Endothelial cell of umbilical vein (primary cell): ENCODE results near the gene FMNL3. TPM values are rescaled to one million over a fixed set of nuclear protein-coding genes. Genes with fewer than 3 reads are reported as not detected.

Source experiments
- BruUV-seq: library from RNA; stranded (reverse); fragments of 400-500 nt; replicated peaks from 2 replicates; lab custom pipeline; 2021; lab: Mats Ljungman, UMichigan
- CTCF ChIA-PET: fragments of 300-600, 350-600 bp; sonication (Branson Sonifier 250); formaldehyde crosslinking; loops from one replicate; lab custom pipeline; 2021; ENCODE audit warnings: antibody characterized with exemption, inconsistent platforms; lab: Charles Lee
- POLR2A ChIA-PET: fragments of 300-600, 350-600 bp; sonication (Branson Sonifier 250); formaldehyde crosslinking; loops from one replicate; lab custom pipeline; 2021; ENCODE audit warnings: antibody characterized with exemption, inconsistent platforms; lab: Charles Lee
- DNase-seq: peaks from one replicate; pipeline ENCODE4 v3.0.0-alpha.2; 2011; ENCODE audit warnings: low read depth, low spot score
- FAIRE-seq: peaks from 2 replicates; lab custom pipeline; 2011; peaks lifted over from hg19 to GRCh38; lab: Jason Lieb, UNC
- H2AFZ ChIP-seq: 2 replicates; pipeline ENCODE4 v1.6.0; 2012; ENCODE audit warnings: low read depth, low read length, control low read depth, inconsistent platforms
- H3K27ac ChIP-seq: 2 replicates; pipeline ENCODE4 v1.5.1; 2011; ENCODE audit warnings: low read depth, mild to moderate bottlenecking, control low read depth, low read length, moderate library complexity; ENCODE audit not compliant: insufficient read depth
- H3K27me3 ChIP-seq, 2 experiments: 2 replicates each; pipeline versions ENCODE4 v1.6.0 to v1.6.1; 2011; ENCODE audit warnings: low read length in 2 of 2, mixed read lengths in 1 of 2; ENCODE audit not compliant: control insufficient read depth in 2 of 2, insufficient read depth in 2 of 2
- H3K36me3 ChIP-seq, 2 experiments: 2 replicates in 1 of 2; 3 replicates in 1 of 2; pipeline ENCODE4 v1.5.1; 2011; ENCODE audit warnings: low read length in 2 of 2, mild to moderate bottlenecking in 1 of 2, moderate library complexity in 1 of 2; ENCODE audit not compliant: control insufficient read depth in 2 of 2, insufficient read depth in 2 of 2; ENCODE audit errors: extremely low read depth in 1 of 2
- H3K4me1 ChIP-seq: 3 replicates; pipeline ENCODE4 v1.5.1; 2011; ENCODE audit warnings: mild to moderate bottlenecking, low read length; ENCODE audit not compliant: control insufficient read depth, insufficient read depth; ENCODE audit errors: extremely low read depth
- H3K4me2 ChIP-seq: 2 replicates; pipeline ENCODE4 v1.6.1; 2011; ENCODE audit warnings: low read length, control low read depth, mixed read lengths; ENCODE audit not compliant: insufficient read depth
- H3K4me3 ChIP-seq, 3 experiments: fragments of 200-600 bp in 1 of 3; sonication (generic), shearing (Covaris generic) in 1 of 3; replicated peaks in 1 of 3; 2 replicates each; pipeline ENCODE4 v1.5.1; 2011 to 2016; ENCODE audit warnings: control low read depth in 3 of 3, low read length in 3 of 3, mild to moderate bottlenecking in 2 of 3, inconsistent platforms in 1 of 3, low read depth in 1 of 3, moderate library complexity in 1 of 3; ENCODE audit not compliant: insufficient read depth in 1 of 3
- H3K79me2 ChIP-seq: 2 replicates; pipeline ENCODE4 v1.6.0; 2012; ENCODE audit warnings: low read length, inconsistent platforms; ENCODE audit not compliant: control insufficient read depth, insufficient read depth
- H3K9ac ChIP-seq: replicated peaks from 2 replicates; pipeline ENCODE3; 2011; ENCODE audit warnings: low read length, control low read depth; ENCODE audit not compliant: insufficient read depth; ENCODE audit errors: extremely low read depth
- H3K9me1 ChIP-seq: replicated peaks from 3 replicates; pipeline ENCODE4 v1.6.0; 2011; ENCODE audit warnings: mild to moderate bottlenecking, low read length; ENCODE audit not compliant: control insufficient read depth, insufficient read depth; ENCODE audit errors: extremely low read depth
- H3K9me3 ChIP-seq: replicated peaks from 2 replicates; pipeline ENCODE4 v1.5.1; 2012; ENCODE audit warnings: low read length, inconsistent platforms; ENCODE audit not compliant: control insufficient read depth, insufficient read depth
- H4K20me1 ChIP-seq: replicated peaks from 2 replicates; pipeline ENCODE3; 2011; ENCODE audit warnings: mild to moderate bottlenecking, low read length; ENCODE audit not compliant: control insufficient read depth, insufficient read depth; ENCODE audit errors: extremely low read depth
- EZH2 ChIP-seq: IDR thresholded peaks from 2 replicates; pipeline ENCODE4 v1.6.1; 2012; ENCODE audit warnings: borderline replicate concordance, low read depth, mild to moderate bottlenecking, moderate library complexity, low read length, inconsistent platforms; ENCODE audit not compliant: severe bottlenecking
- FOS ChIP-seq: IDR thresholded peaks from 2 replicates; pipeline ENCODE4 v1.6.1; 2011; ENCODE audit warnings: mild to moderate bottlenecking, low read length, moderate library complexity, borderline replicate concordance; ENCODE audit not compliant: insufficient read depth
- GATA2 ChIP-seq: IDR thresholded peaks from 2 replicates; pipeline ENCODE4 v1.7.0; 2011; ENCODE audit warnings: low read depth, mild to moderate bottlenecking, moderate library complexity, mixed read lengths, low read length; ENCODE audit not compliant: insufficient read length, insufficient read depth
- JUN ChIP-seq: IDR thresholded peaks from 2 replicates; pipeline ENCODE4 v1.6.1; 2011; ENCODE audit warnings: borderline replicate concordance, low read depth; ENCODE audit not compliant: insufficient read length, insufficient read depth
- MAX ChIP-seq: IDR thresholded peaks from 2 replicates; pipeline ENCODE4 v1.6.1; 2011; ENCODE audit not compliant: insufficient read depth, insufficient read length
- MYC ChIP-seq: IDR thresholded peaks from one replicate; pipeline ENCODE4 v1.6.1; 2011; ENCODE audit warnings: mild to moderate bottlenecking, low read depth, low read length
- POLR2A ChIP-seq: IDR thresholded peaks from 2 replicates; pipeline ENCODE4 v1.6.1; 2012; ENCODE audit warnings: low read depth, mild to moderate bottlenecking, control low read depth, low read length
- POLR2AphosphoS5 ChIP-seq: IDR thresholded peaks from 2 replicates; pipeline ENCODE4 v1.6.1; 2012; ENCODE audit warnings: low read depth, mild to moderate bottlenecking, control low read depth, low read length, moderate library complexity; ENCODE audit not compliant: insufficient read depth
- dilution Hi-C: fragments of 300-500 bp; cut with MboI; formaldehyde crosslinking; loops from one replicate; pipeline ENCODE4 v1.15.0; 2019; ENCODE audit warnings: low sequenced_read_pairs; ENCODE audit not compliant: extremely low pct_ligation_motif_present
- intact Hi-C: fragments of 100-400 bp; cut with micrococcal nuclease; formaldehyde crosslinking; loops from one replicate; pipeline ENCODE4 v1.10.0; 2022
- polyA plus RNA-seq, 4 experiments: library from polyadenylated mRNA; depleted of rRNA in 3 of 4; stranded (reverse) in 3 of 4; unstranded in 1 of 4; fragments of >200 nt; gene quantifications; 2 replicates each; pipeline versions ENCODE4 v1.2.1 to v1.2.3, GENCODE V29; 2011 to 2012; ENCODE audit warnings: missing spikeins in 1 of 4
- total RNA-seq: library from RNA; stranded (reverse); gene quantifications from 2 replicates; pipeline ENCODE4 v1.2.3, GENCODE V29; 2021

Gene FMNL3
- total and polyA plus RNA-seq, 2 donors (not counting 3 experiments of a cell fraction or from before 2014, with no cell fraction given), result 35.1 to 93.3 TPM

- Histone ChIP-seq H3K27me3 (peaks cover 11 to 13% of the 10 kb centered on the region in 2 experiments), H3K4me1 (no peaks in the 10 kb centered on the region), H3K27ac (no peak overlapping the region), H2AFZ (no peak overlapping the region), H3K79me2 (no peaks in the 10 kb centered on the region), H3K36me3 (no peaks in the 10 kb centered on the region), H3K4me3 (no peak overlapping the region), H3K9me3 (no peaks in the 10 kb centered on the region), H4K20me1 (no peaks in the 10 kb centered on the region), H3K4me2 (no peak overlapping the region), H3K9me1 (no peaks in the 10 kb centered on the region), H3K9ac (no peak overlapping the region)
- no peak for DNase-seq
- no peak for FAIRE-seq
- BruUV-seq, result no TSS peak
- ChIA-PET CTCF (no interaction called here), POLR2A (no interaction called here)
- intact Hi-C loops (no loop called here), dilution Hi-C loops (no loop called here)
- no peak for TF ChIP-seq POLR2AphosphoS5
- no peak for TF ChIP-seq MAX
- TF ChIP-seq POLR2A, result no peak
- no peak for TF ChIP-seq JUN
- no peak for TF ChIP-seq EZH2
- TF ChIP-seq MYC, result no peak
- TF ChIP-seq FOS, result no peak
Measured at GRCh38 chr12:49730568-49731101, 23.4 kb upstream of the FMNL3 start.

GRCh38 chr12:49730050-49730449 lies 22.8 kb upstream of the FMNL3 start:
- Histone ChIP-seq H4K20me1 (no peaks in the 10 kb centered on the region), H3K27me3 (peaks cover 14 to 18% of the 10 kb centered on the region in 2 experiments), H3K27ac (no peak overlapping the region), H3K4me3 (no peak overlapping the region), H3K36me3 (no peaks in the 10 kb centered on the region), H3K4me2 (no peak overlapping the region), H3K9me3 (no peaks in the 10 kb centered on the region), H3K4me1 (no peaks in the 10 kb centered on the region), H3K9me1 (no peaks in the 10 kb centered on the region), H2AFZ (no peak overlapping the region), H3K79me2 (no peaks in the 10 kb centered on the region), H3K9ac (no peak overlapping the region)
- DNase-seq, result no peak
- intact Hi-C loops (no loop called here), dilution Hi-C loops (no loop called here)
- POLR2A ChIA-PET, result no interaction called here
- TF ChIP-seq GATA2 (no peak), MAX (no peak)
- no TSS peak for BruUV-seq
- FAIRE-seq, result no peak
- CTCF ChIA-PET, result no interaction called here
